Ecto neural progenitor cell (in vitro differentiated cells): ENCODE data around the gene TCN1.

Experiments
- DNase-seq: peaks from one replicate; pipeline ENCODE4 v3.0.0-alpha.2; 2018; ENCODE audit warnings: low spot score

The TCN1 gene

DNA sequence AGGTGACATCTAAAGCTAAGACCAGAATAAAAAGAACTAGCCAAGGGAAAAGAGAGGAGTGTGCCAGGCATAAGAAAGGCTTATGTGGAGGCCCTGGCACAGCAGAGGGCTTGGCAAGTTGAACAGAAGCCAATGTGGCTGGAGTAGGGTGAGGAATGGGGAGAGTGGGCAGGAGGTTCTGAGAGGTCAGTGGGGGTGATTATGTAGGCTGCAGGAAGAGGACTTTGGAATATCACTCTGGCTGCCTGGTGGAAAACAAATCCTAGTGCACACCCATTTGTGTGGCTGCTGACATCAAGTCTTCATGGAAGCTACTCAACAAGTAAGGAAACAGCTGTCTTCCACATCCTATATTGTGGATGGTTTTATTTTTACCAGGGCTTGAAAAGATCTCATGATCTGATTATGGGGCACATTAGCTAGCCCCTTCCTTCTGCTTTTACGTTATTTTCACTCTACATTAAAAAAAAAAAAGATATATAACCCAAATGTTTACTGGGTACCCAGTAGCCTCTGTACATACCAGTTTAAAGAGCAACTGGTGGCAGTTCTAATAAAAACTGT is 59.2 kb downstream of the TCN1 start:
- DNase-seq, result no peak

DNA sequence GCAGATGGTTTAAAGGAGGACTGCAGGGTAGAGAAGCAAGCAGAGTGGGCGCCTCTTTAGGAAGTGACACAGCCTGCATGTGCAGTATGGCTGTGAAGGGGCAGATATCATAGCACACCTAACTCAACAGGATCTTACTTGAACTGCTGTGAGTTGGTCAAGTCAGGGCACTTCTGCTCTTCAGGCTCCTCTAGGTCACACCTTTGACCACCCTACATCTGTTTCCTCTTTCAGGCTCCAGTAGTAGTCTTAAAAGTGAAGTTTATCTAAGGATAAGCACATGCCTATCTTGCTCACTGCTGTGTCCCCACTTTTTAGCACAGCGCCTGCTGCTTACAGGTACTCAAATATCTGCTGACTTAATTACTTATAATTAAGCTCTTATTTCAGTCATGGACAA is 62.2 kb downstream of the TCN1 start:
- no peak for DNase-seq
